SK-N-SH treated with all-trans-retinoic acid at 6 μM for 48 hours (cell line): Measurements from ENCODE around the gene CCDC69.
"Not testable (repeated sequence)": the region's sequence is repeated elsewhere in the genome, so short reads cannot be mapped to it uniquely, and the experiment has no call there.

Experiments used
- BACH2 ChIP-seq: fragments of 250-450 bp; sonication (Bioruptor Pico); IDR thresholded peaks from 2 replicates; pipeline ENCODE4 v1.9.0; 2021; ENCODE audit warnings: mild to moderate bottlenecking, borderline replicate concordance
- TOX ChIP-seq: fragments of 250-450 bp; sonication (Bioruptor Pico); IDR thresholded peaks from 2 replicates; pipeline ENCODE4 v1.8.0; 2021; ENCODE audit warnings: mild to moderate bottlenecking, moderate library complexity, borderline replicate concordance
- ZFP30 ChIP-seq: fragments of 450-650 bp; formaldehyde crosslinking; IDR thresholded peaks from 2 replicates; pipeline ENCODE4 v1.5.0; 2022; ENCODE audit warnings: mild to moderate bottlenecking, moderate library complexity

- not testable (repeated sequence) for TF ChIP-seq ZFP30 (CRISPR knock-in tag); TOX; BACH2 (CRISPR knock-in tag)
These were observed 16.5 kb upstream of the CCDC69 start for GRCh38 chr5:151240268-151240835.
